H1 (cell line): Measurements from ENCODE around the gene PAQR9. TPM values are rescaled to one million over a fixed set of nuclear protein-coding genes. Genes with fewer than 3 reads are reported as not detected.

ENCODE experiments used
- EZH2 ChIP-seq: fragments of 200-600 bp; sonication (generic); IDR thresholded peaks from 2 replicates; pipeline ENCODE4 v1.7.1; 2012; ENCODE audit warnings: low read depth, mild to moderate bottlenecking, moderate library complexity, low read length, inconsistent platforms; ENCODE audit not compliant: severe bottlenecking
- NANOG ChIP-seq: IDR thresholded peaks from 2 replicates; pipeline ENCODE4 v1.6.1; 2011; ENCODE audit warnings: low read length, low read depth, mild to moderate bottlenecking, inconsistent platforms; ENCODE audit not compliant: insufficient read depth, poor library complexity, severe bottlenecking
- USF2 ChIP-seq: IDR thresholded peaks from 2 replicates; pipeline ENCODE4 v1.6.1; 2011; ENCODE audit warnings: low read length, improper control_type of control experiment
- polyA plus RNA-seq, 7 experiments: library from polyadenylated mRNA; depleted of rRNA in 3 of 7; stranded (reverse) in 5 of 7; unstranded in 2 of 7; fragments of >200 nt in 5 of 7; fragments of 200-250 nt in 2 of 7; gene quantifications; 1 replicate in 5 of 7; 2 replicates in 1 of 7; 4 replicates in 1 of 7; pipeline versions ENCODE4 v1.2.1 to v1.2.3, GENCODE V29; 2011 to 2013; ENCODE audit warnings: missing spikeins in 2 of 7, mixed read lengths in 2 of 7
- total RNA-seq: library from RNA; stranded (reverse); fragmentation: NEBNext Ultra II Directional; extraction: Animal tissue kit (Norgen Biotek cat#: 25700); gene quantifications from 2 replicates; pipeline ENCODE4 v1.2.1, GENCODE V29; 2021
- TF ChIP-seq, protein P1 (sequence below): IDR thresholded peaks from 2 replicates; pipeline ENCODE4 v1.6.1; 2012; ENCODE audit warnings: low read length, inconsistent platforms

Gene PAQR9
- total and polyA plus RNA-seq, 2 of the 8 experiments (the other 6 are each of a cell fraction or from before 2014, with no cell fraction given), result 2.6 to 5.2 TPM

DNA sequence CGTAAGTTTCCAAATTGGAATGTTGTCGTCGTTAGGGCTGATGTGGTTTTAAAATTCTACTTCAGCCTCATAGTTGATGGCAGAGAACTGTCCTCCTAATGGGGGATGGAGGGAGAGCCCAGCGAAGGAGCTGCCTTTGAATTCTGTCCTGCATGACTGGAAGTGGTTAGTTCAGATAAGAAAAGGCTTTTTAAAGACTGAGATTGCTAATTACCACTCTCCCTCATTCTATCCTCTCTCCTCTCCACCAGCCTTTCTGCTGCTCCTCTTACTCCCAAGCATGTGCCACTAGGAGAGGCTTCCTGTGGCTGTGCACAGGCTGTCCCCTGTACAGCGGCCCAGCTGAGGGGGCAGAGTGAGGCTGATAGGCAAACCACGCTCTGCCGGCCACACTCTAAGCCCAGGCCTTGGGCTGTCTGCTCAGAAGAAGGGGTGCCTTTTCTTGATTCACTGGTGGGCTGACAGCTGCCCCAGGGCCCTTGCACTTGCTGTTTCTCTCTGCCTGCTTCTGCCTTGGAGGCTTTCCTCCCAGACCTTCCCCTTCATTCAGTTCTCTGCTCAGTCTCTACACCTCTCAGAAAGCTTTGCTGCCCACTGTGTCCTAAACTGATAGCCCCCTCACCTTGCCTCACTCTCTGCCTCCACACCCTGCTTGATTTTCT lies 8.7 kb upstream of the PAQR9 start (continued):
- TF ChIP-seq USF2 (no peak), EZH2 (no peak), NANOG (no peak)
- TF ChIP-seq, protein P1, sequence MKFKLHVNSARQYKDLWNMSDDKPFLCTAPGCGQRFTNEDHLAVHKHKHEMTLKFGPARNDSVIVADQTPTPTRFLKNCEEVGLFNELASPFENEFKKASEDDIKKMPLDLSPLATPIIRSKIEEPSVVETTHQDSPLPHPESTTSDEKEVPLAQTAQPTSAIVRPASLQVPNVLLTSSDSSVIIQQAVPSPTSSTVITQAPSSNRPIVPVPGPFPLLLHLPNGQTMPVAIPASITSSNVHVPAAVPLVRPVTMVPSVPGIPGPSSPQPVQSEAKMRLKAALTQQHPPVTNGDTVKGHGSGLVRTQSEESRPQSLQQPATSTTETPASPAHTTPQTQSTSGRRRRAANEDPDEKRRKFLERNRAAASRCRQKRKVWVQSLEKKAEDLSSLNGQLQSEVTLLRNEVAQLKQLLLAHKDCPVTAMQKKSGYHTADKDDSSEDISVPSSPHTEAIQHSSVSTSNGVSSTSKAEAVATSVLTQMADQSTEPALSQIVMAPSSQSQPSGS, result no peak
- TF ChIP-seq, all 59 proteins: peak for 0
